Measurements from ENCODE around the gene OS9. TPM values are rescaled to one million over a fixed set of nuclear protein-coding genes. Genes with fewer than 3 reads are reported as not detected.
A peak's percentile ranks its signal among the peaks of the same experiment; 100 is the strongest.

The OS9 gene
- total and polyA plus RNA-seq, 9 of the 15 experiments (the other 6 are each of a cell fraction or from before 2014, with no cell fraction given) = 4.6 to 105 (median 89.5) TPM

GRCh38 chr12:57693659-57694458 is at the start of gene OS9 (continued):
- TF ChIP-seq CHD4 (IDR thresholded peaks at IDR 0.05; ENCODE audit: insufficient read depth, insufficient replicate concordance, low read depth, low read length, poor library complexity, severe bottlenecking) (no peak), RCOR1 (IDR thresholded peaks at IDR 0.05; ENCODE audit: borderline replicate concordance in 1 of 2, low read depth in 2 of 2, low read length in 2 of 2) (peak in 1 of 2 experiments; percentile 22; a peak in 2 of 4 replicates), ZNF224 (CRISPR knock-in tag; IDR thresholded peaks at IDR 0.05) (no peak), KAT7 (CRISPR knock-in tag; IDR thresholded peaks at IDR 0.05; ENCODE audit: borderline replicate concordance) (no peak), TFAM (CRISPR knock-in tag; conservative IDR thresholded peaks at IDR 0.05) (no peak), ZNF609 (CRISPR knock-in tag; IDR thresholded peaks at IDR 0.05; ENCODE audit: borderline replicate concordance) (no peak), ZFP36 (IDR thresholded peaks at IDR 0.05; ENCODE audit: low read depth, low read length, partially characterized antibody) (no peak), CREB3L1 (IDR thresholded peaks at IDR 0.05; ENCODE audit: borderline replicate concordance, low read depth) (peak; percentile 70; the same call in 1 of the 2 replicates), HSF4 (CRISPR knock-in tag; IDR thresholded peaks at IDR 0.05; ENCODE audit: borderline replicate concordance) (no peak), ZNF41 (CRISPR knock-in tag; conservative IDR thresholded peaks at IDR 0.05) (no peak), PURB (CRISPR knock-in tag; IDR thresholded peaks at IDR 0.05; ENCODE audit: low read depth) (no peak), SRSF1 (IDR thresholded peaks at IDR 0.05; ENCODE audit: low read depth, low read length) (no peak), NR2C1 (IDR thresholded peaks at IDR 0.05) (no peak), NR2C1 (tag; IDR thresholded peaks at IDR 0.05) (no peak), TFE3 (CRISPR knock-in tag; IDR thresholded peaks at IDR 0.05) (no peak)
- TF ChIP-seq, protein P1, sequence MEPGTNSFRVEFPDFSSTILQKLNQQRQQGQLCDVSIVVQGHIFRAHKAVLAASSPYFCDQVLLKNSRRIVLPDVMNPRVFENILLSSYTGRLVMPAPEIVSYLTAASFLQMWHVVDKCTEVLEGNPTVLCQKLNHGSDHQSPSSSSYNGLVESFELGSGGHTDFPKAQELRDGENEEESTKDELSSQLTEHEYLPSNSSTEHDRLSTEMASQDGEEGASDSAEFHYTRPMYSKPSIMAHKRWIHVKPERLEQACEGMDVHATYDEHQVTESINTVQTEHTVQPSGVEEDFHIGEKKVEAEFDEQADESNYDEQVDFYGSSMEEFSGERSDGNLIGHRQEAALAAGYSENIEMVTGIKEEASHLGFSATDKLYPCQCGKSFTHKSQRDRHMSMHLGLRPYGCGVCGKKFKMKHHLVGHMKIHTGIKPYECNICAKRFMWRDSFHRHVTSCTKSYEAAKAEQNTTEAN (CRISPR knock-in tag; IDR thresholded peaks at IDR 0.05) = no peak
